Activated naive CD4-positive, alpha-beta T cell treated with anti-CD3 and anti-CD28 coated beads, Interleukin-2, amount 50 U/mL, for 16 hours (primary cell): ENCODE results near the gene ENGASE.
A peak's percentile ranks its signal among the peaks of the same experiment; 100 is the strongest.

Source experiments
- DNase-seq: peaks from one replicate; pipeline ENCODE4 v3.0.0-alpha.2; 2020

Gene ENGASE

GRCh38 chr17:79039886-79040285 lies 34.7 kb upstream of the ENGASE start:
- DNase-seq, result no peak

DNA sequence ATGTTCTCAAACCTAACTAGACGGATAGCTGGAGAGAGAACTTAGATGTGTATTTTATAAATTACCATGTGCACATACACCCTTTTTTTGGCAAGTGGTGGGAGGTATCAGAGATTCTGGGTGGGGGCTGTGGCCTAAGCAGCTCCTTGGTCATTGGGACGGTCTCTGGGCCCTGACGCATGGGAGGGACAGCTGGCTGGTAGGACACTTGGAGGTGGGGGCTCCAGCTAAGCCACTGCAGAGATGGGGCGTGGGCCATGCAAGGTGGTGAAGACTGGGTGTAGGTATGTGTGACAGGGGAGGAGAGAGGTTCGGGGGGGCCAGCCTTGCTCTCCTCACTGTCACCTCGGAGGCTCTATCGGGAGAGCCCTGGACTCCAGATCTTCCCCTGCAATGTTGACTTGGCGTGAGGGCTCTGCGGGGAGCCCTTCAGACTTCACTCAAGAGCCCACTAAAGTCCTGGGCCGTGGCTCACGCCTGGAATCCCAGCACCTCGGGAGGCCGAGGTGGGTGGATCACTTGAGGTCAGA lies 33.5 kb upstream of the ENGASE start:
- no peak for DNase-seq

GRCh38 chr17:79041723-79042420 lies 32.8 kb upstream of the ENGASE start:
- DNase-seq, result no peak

- DNase-seq, result peak; percentile 70
Observed at GRCh38 chr17:79042421-79043190, 32.0 kb upstream of the ENGASE start.

DNA sequence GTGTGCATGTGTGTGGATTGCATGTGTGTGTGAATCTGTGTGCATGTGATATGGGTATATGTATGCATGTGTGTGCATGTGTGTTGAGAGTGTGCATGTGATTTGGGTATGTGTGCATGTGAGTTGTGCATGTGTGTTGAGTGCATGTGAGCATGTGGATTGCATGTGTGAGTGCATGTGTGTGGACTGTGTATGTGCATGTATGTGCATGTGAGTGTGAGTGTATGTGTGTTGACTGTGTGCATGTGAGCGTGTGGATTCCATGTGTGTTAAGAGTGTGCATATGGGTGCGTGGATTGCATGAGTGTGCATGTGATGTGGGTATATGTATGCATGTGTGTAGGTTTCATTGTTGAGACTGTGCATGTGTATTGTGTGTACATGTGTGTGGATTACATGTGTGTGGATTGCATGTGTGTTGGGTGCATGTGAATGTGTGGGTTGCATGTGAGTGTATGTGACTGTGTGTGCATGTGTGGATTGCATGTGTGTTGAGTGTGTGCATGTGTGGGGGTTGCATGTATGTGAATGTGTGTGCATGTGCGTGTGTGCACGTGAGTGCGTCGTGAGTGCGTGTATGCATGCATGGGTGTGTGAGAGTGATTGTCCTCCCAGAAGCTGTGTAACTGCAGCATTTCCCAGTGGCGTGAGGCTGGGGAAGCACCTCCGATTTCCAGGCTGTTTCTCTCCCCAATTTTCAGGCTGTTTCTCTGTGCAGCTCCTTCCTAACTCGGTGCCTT lies 31.3 kb upstream of the ENGASE start:
- no peak for DNase-seq

DNA sequence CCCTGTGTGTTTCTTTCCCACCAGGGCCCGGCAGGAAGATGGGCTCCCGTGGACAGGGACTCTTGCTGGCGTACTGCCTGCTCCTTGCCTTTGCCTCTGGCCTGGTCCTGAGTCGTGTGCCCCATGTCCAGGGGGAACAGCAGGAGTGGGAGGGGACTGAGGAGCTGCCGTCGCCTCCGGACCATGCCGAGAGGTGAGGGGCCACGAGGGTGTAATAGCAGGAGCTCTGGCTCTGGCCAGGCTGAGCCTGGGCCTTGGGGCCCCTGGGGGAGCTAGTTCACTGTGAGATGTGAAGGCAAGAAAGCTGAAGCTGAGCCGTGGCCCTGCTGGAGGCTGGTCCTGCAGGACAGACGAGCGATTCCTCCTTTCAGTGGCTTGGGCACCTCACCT lies 30.7 kb upstream of the ENGASE start:
- no peak for DNase-seq

DNA sequence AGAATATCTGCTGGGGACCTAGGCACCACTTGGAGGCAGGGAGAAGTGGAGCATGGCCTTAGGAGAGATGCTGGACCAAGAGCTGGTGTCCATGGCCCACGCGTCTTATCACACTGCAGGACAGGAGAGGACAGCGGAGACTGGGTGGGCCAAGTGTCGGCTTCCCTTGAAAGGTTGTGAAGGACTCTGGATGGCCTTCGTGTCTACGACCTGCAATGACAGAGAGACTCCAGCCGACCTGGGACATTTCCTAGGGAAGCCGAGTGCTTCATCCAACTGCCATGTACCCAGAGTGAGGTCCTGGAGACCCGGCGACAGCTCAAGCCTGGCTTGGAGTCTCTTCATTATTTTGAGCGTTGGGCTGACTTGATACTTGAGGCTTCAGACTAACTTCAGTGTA lies 30.2 kb upstream of the ENGASE start:
- no peak for DNase-seq

DNA sequence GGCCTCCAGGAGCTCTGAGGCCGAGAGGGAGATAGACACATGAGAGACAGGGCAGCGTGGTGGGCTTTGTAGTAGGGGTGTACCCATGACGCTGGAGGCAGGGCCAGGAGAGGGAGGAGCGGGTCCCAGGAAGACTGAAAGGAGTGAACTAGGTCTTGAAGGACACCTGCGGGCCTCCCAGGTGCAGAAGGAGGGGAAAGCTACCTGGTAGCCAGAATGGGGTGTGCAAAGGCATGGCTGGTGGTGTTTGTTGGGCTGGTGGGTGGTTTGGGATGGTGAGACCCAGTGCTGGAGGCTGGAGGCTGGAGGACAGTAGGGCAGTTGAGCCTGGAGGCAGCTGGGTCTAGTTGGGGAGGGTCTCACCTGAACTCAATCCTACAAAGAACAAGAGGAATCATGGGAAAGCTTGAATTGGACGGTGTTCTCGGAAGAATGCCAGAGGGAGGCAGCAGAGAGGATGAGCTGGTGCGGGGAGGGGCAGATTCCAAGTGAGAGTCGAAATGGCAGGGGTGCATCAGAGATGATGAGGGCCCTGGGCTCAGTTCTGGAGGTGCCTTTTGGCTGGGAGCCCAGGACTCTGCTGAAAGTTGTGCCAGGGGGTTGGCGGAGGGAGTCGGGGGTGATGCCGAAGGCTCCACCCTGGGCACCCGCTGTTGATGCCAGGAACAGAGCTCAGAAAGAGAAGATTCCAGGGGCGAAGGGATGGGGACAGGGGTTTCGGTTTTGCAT lies 29.5 kb upstream of the ENGASE start:
- DNase-seq, result no peak

DNA sequence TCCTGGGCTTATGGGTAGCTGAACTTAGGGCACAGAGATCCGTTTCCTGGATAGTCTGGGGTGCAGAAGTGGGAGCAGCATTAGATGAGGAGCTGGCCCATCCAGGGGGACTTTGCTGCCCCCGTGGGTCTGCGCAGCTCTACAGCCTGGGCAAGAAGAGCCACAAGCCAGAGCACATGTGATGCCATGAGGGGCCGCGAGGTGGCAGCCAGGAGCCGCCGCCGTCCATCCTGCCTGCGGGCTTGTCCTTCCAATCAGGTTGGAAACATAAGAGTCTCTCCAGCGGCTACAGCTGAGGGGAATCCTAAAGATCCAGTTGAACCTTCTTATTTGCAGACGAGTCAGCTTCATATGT lies 28.8 kb upstream of the ENGASE start:
- DNase-seq, result peak; percentile 64

GRCh38 chr17:79046197-79046915 lies 28.3 kb upstream of the ENGASE start:
- DNase-seq, result no peak

GRCh38 chr17:79046916-79047280 lies 27.7 kb upstream of the ENGASE start:
- DNase-seq, result no peak

GRCh38 chr17:79047291-79047920 lies 27.2 kb upstream of the ENGASE start:
- no peak for DNase-seq

- DNase-seq, result no peak
Observed at GRCh38 chr17:79047923-79048825, 26.4 kb upstream of the ENGASE start.

- no peak for DNase-seq
Observed at GRCh38 chr17:79048826-79049755, 25.5 kb upstream of the ENGASE start.

DNA sequence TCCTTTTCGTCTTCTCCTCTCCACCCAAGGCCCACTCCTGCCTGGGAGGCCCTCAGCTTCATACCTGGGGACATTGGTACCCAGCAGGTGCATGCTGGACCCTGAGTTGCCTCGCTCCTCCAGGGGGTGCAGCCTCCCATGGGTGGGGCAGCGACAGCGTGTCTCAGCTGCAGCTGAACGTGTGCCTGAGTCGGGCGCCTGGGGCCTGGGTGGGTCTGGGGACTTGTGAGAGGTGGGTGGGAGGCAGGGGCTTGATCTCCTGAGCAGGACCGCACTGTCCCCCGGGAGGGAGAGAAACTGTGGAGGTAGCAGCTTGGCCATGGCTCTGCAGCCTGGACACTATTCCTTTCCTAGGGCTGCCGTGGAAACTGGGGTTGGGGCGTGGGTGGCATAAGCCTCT lies 24.8 kb upstream of the ENGASE start:
- DNase-seq, result no peak

DNA sequence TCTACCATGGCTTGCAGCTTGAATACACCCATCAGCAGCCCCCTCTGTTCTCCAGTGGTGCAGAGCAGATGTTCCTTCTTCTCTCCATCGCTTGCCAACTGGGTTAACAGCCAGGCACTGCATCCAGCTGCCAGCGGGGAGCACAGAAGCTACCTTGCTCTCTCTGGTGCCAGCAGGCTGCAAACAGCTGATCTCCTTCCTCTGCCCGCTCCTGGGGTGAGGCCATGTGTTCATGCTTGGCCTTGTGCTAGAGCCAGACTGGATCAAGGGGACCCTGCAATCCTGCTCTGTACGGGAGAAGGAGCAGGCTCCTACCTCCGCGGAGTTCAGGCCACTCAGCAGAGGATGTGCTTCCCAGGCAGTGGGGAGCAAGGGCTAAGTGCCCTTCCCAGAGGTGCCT lies 24.1 kb upstream of the ENGASE start:
- DNase-seq, result no peak

GRCh38 chr17:79051306-79051705 lies 23.3 kb upstream of the ENGASE start:
- no peak for DNase-seq

DNA sequence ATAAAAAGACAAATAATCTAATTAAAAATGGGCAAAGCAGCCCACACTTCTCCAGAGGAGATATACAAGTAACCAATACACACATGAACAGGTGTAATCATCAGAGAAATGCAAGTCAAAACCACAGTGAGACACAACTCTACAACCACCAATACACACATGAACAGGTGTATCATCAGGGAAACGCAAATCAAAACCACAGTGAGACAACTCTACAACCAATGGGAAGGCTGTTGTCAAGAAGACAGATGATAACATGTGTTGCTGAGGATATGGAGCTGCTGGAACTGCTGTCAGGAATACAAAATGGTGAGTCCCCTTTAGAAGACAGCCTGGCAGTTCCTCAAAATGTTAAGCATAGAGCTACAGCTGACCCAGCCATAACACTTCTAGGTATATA lies 22.5 kb upstream of the ENGASE start:
- no peak for DNase-seq

DNA sequence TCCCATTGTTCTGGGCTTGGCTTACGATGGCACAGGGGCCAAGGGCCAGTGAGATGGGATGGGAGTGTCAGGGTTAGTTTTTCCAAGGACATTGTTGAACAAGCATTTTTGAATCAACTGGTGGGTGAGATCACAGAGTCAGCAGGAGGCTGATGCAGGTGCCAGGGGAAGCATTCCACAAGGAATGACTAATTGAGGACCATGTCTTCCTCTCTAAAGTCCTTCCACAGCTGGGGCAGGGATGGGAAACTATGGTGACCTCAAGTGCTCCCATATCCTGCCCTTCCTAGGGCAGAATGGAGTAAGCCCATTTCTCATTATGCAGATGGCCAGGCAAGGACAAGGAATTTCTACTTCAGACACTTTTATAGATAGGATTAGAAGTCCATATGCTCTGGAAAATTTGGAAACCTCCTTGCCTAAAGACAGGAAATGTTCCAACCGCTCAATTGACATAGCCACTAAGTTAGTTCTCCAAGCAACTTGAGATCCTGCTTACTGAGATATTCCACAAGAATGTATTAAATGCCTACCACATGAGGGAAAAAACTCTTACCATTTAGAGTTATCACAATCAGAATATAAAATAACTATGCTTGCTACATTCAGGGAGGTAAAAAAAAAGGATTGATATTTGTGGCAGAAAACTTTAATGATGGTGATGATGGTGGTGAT lies 21.2 kb upstream of the ENGASE start:
- DNase-seq, result no peak
